Activated gamma-delta T cell treated with Interleukin-2 at 50 U/mL for 16 hours (primary cell): ENCODE data around the gene PACC1.

ENCODE experiments used
- DNase-seq: peaks from one replicate; pipeline ENCODE4 v3.0.0-alpha.2; 2020

PACC1 gene

DNA sequence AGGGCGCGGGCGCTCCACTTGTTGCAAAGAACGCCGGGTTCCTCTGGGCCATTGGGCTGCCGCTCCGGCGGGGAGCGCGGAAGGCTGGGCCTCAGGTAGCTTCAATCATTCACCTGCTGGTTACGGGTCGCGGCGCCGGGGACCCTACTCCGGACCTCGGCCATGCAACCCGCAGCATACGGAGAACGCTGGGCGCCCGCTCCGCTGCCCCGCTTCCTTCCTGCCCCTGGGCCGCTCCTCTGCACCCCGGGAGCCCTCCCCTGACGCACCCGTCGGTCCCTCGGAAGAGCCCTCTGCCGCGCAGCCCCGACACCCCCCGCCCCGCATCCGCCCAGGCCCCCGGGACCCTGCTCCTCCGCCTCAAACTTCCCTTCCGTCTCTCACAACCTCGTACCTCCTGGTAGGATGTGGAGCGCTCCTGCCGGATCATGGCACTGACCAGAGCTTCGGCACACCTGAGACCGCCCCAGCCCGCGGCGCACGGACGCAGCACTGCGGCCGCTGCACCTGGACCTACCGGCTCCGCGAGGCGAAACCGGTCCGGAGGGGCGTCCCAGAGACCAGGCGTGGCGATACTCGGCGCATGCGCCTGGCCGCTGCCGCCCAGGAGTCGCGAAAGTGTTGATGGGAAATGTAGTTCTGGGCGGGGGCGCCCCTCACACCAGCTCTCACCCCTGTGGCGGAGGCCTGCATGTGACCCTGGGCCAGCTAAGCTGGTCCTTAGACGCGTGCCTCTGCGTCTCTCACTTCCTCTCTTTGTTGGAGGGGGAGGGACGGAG is at the start of gene PACC1:
TSS of gene PACC1 (minus strand) at position 559 of the 779 bp plus-strand sequence. CDS start at position 430, 129 bp downstream.
- peak; percentile 85 for DNase-seq

DNA sequence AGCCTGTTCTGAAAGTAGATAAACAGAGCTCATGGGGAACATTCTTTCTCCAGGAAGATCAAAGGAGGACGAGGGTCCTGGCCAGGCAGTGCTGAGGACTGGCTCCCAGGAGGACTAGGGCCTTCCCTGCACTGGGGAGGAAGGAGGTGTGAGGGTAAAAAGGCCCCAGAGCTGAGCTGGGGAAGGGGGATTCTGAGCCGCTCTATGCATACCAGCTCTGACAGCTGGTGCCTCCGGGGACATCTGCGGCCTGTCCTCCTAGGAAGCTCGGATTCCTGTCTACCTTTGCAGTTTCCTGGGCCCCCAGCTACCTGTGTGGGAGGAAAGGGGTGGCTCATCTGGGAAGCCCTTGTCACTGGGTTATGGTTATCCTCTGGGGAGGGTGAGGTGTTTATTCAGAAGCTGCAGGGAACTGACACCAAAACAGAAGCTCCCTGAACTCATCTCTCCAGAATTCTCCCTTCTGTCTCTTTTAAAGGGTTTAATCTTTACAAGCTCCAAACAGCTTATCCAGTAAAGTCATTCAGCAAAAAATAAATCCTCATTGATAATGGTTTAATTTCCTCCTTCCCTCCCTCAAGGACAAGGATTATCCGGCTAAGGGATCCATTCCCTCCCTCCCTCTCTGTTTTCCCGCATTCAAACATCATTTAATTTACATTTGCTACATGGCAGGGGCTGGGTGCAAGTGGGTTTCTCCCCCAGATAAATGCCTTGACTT is 49.0 kb upstream of the PACC1 start:
- no peak for DNase-seq

DNA sequence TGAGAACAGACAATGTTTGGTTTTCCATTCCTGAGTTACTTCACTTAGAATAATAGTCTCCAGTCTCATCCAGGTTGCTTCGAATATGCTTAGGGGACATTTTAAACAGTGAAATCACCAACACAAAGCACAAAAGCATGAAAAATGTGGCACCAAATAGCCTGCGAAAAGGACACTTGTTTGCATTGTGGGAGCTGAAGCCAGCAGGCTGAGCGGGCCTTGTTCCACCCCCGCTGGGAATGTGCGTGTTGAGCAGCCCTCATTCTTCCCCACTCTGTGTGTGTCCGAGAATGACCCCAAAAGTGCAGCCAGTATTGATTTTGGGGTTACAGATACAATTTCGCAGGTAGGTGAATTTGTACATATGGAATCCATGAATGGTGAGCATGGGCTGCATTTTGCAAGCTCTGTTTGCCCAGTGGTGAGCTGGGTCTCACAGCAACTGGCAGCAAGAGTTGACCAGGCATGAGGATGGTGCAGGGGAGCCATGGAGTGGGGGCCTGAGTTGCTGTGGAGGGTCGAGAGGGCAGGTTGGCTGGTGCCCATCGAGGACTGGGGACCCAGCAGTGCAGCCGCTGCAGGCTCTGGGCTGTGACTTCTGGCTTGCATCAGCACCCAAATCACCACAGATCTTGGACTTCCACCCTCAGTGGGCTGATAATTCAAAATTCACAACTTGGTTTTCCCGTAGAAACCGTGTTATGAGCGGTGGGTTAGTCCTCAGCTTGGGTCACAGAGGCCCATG is 47.4 kb upstream of the PACC1 start:
- DNase-seq: no peak

DNA sequence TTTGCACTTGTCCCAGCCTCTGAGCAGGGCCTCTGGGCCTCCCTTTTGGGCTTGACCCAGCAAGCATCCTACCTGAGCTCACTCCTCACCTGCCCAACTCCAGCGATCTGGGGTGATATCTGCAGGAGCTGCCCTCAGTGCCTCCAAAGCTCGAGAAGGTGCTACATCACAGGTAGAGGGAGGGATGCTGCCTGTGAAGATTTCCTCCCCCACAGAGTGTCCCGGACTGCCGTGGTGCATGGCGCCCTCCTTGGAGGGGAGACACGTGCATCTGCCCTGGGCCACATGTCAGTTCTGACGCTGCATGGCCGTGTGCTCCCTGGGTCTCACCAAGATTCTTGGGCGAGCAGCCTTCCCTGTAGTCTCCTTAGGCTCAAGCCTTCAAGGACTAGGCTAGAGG is 45.7 kb upstream of the PACC1 start:
- no peak for DNase-seq

DNA sequence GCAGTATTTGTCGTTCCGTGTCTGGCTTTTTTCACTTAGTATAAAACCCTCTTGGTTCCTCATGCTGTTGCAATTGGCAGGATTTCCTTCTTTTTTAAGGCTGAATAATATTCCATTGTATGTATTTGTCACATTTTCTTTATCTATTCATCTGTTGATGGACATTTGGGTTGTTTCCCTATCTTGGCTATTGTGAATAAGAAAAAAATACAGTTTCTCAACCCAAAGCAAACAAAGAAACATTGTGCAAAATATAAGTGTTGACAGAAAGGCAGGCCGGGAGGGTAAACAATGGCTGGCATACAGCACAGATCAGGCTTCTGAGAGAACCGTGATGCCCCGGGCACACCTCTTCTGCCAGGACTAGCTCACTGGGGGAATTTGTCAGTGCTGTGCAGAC is 45.0 kb upstream of the PACC1 start:
- DNase-seq: no peak

DNA sequence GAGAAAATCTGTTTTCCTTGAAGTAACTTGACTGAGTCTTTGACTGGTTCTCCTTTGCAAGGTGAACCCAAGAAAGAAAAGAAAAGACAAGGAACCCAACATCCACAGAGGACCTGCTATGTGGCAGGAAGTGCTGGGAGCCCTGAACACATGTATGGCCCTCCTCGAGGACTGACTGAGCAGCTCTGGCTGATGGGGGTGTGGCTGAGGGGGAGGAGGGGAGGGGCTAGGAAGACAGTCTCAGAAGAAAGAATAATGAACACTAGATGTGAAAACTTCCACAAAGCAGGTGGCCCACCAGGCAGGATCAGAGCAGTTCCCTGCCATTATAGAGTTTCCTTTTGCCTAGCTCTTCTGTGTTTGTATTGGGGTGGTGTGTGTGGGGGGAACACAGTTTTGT is 44.1 kb upstream of the PACC1 start:
- no peak for DNase-seq

DNA sequence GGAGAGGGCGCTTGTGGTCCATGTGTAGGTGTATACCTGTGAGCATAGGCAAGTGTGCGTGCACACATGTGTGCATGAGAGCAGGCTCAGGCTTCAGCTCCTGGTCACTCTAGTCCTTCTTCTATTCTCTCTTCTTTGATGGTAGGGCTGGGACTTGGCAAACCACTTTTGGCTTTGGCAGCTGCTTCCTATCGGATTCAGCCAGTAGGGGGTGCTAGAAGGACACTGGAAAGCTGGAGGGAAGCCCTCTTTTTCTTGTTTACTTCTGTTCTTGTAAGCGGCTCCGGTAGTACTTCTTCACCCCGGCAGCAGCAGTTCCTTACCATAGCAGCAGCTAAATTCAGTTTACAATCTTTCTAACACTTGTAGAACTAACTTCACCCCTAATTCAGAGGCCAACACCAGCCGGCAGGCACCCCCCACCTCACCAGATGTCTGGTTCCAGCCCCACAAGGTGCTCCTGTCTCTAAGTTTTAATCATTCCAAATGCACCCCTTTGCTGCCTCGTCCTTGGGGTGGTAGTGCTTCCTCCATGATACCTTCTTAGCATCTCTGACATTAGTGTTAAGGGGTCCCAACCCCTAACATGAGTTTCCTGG is 43.2 kb upstream of the PACC1 start:
- DNase-seq: peak; percentile 45

DNA sequence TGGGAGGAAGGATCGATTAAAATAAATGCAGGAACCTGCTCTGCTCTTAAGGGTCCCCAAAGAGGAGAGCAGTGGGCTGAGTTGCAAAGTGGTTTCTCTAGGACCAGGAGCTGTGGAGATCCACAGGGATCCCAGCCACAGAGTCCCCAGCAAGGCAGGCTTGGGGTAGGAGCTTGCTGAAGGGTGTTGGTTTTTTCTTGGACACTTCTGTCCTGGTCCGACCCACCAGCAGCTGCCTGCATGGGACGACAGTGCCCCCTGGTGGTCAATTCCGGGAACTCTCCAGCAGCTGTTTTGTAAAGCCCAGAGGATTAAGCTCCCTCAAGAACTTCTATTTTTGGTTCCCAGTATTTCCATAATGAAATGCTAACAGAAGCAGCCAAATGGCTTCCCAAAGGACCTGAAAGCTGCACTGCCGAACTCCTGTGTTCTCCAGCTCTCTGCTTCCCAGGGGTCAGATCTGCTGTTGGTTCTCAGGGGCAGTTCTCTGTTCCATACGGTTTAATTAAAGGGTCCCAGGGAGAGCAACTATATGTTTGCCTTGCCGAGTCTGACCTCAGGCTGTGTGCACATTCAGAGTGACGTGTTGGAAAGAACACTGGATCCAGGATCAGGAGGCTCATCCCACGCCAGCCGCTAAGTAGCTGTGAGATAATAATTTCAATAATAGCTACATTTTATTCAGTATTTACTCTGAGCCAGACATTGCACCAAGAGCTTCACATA is 41.3 kb upstream of the PACC1 start:
- peak; percentile 85 for DNase-seq

DNA sequence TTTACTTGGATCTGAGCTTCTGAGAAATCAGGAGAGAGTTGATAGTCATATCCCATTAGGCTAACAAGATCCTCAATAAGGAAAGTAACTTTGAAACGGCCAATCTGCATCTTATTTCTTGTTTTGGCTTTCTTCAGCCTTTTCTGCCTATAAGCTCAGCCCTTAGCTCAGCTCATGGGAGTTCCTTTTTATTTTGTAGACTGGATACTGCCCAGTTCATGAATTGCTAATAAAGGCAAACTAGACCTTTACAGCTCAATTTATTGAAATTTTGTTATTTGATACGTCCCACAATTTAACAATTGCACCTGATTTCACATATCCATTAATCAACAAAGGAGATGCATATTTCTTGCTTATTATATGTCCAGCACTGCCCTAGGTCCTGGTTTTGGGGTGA is 40.7 kb upstream of the PACC1 start:
- DNase-seq: no peak

DNA sequence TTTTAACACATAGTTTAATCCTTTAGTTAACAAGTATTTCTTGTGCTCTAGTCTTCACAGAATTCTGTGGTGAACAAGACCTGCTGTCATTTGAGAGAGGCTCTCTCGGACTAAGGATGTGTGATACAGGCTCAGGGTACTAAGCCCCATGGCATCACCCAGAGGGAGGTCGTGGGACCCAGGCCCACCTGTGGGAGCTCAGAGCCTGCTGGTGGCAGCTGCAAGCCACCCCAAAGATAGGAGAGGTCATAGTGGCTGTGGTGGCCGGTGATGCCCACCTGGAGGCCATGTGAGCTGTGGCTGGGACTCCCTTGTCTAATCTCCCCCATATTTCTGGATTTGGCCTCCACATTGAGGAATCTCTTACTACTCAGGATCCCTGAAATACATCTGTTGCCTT is 40.1 kb upstream of the PACC1 start:
- no peak for DNase-seq

DNA sequence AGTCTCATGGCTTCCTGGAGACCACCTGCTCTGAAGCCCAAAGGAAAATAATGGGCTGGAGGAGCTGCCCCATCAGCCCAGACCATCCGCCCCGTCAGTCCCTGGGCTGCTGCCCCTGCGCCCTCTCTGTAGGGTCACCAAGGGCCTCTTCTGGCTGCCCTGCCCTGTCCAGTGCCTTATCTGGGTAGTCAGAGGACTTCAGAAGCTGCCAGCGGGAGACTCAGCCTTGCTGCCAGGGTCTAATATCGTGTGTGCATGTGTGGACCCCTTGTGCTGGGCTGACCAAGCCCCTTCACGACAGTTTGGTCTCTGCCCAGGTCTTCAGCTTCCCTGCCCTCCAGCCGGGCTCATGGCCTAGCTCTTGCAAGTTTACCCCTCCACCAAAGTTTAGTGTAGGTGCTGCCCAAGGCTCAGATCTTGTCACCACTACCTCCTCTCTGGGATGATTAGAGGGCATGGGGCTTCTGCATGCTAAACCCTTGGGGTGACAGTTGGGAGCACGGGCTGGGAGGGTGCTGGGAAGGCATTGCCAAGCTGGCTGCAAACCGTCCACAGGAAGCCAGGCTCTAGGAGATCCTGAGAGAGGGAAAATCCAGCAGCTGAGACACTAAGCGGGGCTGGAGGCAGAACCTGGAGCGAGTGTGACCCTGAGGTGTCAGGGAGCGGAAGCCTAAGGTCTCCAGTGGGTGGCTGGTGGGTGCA is 38.6 kb upstream of the PACC1 start:
- DNase-seq: no peak

DNA sequence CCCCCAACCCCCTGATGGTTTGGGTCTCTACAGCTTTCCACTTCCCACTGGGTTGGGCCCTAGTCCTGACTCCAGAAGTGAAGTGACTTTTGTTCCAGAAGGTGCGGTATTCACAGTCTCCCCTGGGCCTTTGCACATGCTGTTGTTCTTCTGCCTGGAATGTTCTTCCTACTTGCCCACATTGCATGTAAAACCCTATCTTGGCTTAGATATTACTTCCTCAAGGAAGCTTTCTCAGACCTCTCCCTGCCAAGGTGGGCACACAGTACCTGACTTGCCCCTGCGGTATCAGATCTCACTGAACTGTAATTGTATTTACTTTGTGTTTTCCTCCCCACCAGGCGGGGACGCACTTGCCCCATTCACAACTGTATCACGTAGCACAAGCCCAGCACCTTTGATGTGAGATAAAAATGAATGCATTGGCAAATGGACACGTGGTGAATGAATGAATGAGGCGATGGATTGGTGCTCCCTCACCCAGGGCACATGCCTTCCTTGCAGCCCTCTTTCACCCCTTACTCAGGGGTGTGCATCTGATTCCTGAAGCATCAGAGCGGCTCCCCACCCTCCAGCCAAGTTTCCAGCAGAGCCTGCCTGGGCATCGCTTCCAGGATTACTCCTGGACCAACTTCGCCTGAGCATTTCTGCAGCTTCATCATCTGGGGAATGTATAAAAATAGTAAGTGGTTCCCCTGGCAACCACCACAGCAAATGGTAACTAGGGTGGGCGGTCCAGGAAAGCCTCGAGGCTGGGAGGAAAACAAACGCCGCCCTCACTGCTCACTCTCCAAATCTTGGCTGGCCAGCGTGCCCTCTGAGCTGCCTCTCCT is 37.9 kb upstream of the PACC1 start:
- DNase-seq: no peak

DNA sequence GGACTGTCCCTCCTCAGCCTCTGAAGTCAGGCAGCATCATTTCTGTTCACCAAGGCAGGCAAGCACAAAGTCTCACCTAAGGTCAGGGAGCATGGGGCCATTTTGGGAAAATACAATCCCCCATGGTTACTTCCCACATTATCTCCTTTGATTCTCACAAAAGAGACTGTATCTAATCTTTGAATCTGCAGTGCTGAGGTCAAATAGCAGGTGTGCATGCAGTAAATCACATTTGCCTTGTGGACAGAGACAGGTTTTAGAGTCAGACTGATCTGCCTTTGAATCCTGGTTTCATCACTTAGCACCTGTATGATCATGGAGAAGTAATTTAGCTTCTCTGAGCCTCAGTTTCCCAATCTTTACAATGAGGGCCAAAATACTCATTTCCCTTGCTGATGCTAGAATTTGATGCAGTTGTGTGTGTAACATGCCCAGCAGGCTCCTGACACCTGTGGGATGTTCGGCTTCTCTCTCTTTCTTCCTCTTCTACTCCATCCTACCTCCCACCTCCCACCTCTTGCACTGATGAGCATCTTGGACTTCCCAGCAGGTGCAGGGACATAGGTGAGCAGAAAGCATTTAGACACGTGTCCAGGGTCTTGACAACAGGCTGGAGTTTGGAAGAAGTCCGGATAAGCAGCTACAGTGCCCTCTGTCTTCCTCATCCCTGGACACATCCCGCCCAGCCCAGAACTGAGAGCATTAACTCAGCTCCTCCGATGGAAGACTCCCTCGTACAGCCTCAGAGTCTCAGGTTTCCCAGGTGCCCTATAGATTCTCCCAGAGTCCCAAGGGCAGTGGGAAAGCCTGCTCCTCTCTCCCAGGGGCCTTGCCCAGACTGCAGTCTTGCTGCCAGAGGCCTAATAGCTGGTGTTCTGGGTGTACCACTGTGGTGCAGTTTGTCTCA is 37.0 kb upstream of the PACC1 start:
- no peak for DNase-seq

DNA sequence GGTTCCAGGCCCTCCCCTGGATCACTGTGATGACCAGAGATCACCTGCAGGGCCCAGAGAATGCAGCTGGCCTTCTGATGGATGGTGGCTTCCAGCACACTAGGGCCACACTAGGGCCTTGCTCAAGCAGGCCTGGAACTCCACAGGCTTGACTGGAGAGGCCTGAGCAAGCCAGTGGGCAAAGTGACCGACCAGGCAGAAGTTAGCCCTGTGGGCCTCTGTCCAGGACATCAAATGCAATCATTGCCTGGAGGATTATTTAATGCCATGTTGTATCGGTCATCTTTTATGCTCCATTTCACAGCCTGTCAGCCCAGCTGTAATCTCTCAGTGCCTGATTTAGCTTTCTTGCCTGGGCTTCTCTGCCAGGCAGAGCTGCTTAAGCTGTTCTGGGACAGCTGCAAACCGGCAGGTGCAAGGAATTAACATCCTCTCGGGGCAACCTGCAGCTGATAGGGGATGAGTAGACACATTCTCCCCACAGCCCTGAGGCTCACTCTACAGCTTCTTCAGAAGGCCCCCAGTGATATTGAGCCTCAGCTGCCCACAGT is 35.7 kb upstream of the PACC1 start:
- no peak for DNase-seq

DNA sequence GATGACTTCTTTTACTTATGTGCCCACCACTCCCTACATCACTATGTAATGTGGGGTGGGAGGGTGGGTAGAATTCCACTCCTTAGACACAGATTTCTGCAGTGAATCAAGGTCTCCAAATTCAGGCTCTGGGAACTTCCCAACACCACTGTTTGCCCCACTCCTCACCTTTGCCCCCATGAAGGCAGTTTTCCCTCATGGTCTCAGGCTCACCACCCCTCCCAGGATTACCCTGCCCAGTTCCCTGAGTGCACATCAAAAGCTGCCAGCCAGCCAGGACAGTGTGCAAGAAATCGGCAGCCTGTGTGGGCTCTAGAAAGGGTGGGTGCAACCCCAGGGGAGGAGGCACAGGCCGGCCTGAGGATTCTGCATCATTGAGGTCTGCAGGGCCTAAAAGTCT is 32.8 kb upstream of the PACC1 start:
- DNase-seq: no peak

DNA sequence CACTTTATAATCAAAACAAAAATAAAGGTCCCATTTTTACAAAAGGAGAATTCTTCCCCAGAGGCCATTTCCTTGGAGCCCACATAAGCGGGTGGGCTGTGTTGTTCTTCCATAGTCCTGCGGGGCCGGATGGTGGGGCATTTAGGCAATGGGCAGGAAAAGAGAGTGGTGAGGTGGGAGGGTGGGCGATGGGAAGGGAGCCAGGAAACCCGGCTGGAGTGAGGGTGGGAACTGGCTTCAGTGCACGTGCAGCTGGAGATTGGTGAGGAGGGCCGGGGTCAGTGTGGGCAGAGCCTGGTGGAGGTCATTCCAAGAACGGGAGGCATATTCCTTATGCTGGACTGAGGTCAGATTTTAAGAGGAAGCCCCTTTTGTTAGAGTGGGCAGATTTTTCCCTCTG is 31.6 kb upstream of the PACC1 start:
- DNase-seq: no peak

DNA sequence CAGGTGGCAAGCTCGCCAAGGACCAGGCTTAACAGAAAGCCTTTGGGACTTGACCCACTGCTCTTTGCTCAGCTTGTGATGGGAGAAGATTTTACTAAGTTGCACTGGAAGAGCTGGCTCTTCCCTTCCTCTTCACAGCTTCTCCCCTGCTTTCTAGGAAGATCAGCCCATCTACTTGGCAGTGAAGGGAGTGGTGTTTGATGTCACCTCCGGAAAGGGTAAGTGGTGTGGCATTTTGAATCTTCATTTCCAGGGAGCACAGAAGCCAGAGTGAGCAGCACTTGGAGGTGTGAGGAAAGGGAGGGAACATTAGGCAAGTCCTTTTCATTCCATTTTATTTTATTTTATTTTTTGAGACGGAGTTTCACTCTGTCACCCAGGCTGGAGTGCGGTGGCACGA is 27.7 kb upstream of the PACC1 start:
- no peak for DNase-seq

DNA sequence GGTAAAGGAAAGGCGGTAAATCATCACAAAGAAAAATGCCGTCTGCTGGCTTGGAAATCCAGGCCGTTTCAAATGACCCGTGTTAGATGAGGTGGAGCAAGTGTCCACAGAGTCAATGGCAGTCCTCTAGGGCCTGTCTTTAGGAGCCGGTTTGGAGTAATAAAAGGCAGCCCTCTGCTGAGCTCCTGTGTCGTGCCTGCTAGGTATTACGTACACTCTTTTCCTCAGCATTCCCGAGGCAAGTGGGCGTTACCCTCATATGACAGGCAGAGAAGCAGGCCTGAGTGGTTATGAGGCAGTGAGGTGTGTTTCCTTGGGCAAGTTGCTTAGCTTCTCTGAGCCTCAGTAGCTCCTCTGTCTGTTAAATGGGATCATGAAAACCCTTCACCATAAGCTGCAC is 25.7 kb upstream of the PACC1 start:
- no peak for DNase-seq

DNA sequence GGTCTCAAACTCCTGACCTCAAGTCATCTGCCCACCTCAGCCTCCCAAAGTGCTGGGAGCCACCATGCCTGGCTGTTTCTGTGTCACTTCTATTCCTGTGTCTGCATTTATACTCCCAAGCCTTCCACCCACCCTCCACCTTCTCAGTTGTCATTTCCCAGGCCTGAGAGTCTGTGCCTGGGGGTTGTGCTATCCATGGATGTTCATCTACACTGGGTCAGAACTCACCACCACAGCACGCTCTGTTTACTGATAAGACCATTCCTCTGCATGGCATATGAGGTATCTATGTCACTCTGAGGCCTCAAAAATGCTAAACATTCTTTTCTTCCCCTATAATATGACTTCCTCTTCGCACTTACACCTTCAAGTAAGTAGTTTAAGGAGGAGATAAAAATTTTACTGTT is 24.1 kb upstream of the PACC1 start:
- DNase-seq: no peak
